Kidney capillary endothelial cell (primary cell): Measurements from ENCODE around the gene SLC6A2.

Source experiments
- DNase-seq: peaks from one replicate; pipeline ENCODE4 v3.0.0-alpha.2; 2018; ENCODE audit warnings: low spot score

The SLC6A2 gene

DNA sequence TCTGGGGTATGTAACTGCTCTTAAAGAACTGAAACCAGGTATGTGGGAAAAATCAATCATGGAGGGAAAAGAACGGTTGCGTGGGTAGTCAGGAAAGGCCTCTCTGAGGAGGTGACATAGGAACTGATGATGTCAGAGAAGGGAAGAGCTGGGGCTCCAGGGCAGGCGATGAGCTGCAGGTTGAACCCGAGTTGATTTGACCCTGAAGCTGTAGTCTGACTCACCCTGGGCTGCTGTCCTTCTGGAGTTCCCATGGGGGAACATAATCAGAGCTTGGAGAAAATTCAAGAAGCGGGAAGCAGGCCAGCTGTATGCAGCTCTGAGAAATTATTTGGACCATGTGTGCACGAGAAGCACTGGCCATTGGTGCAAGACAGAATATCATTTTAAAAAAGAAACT lies 16.7 kb downstream of the SLC6A2 start:
- DNase-seq = no peak

DNA sequence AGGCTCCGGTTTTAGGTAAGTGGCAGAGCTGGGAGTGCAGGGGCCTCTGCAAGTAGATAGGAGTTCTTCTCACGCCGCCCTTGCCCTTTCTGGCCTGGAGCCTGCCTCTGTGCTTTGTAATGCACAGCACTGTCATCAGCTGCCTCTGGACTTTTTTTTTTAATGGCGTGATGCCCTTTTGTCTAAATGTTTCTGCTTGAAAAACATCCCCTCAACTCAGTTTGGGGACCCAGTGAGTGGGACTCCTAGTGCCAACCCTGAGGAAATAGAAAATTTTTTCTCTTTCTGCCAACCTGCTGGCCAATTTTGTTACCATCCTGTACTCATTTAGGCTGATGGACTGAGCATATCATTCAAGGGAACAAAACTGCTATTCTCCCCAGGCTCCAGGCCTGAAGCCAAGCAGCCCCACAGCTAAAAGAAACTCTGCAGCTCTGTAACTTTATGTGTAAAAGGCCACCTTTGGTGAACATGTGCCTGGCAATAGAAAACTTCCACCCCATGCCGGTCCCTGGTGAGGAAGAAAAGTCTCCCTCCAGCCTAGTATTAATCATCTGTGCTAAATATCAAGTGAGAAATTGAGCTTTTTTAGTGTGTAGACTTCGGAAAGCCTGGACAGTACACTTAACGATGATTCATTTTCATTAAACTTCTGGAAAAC lies 22.5 kb downstream of the SLC6A2 start:
- DNase-seq = no peak

DNA sequence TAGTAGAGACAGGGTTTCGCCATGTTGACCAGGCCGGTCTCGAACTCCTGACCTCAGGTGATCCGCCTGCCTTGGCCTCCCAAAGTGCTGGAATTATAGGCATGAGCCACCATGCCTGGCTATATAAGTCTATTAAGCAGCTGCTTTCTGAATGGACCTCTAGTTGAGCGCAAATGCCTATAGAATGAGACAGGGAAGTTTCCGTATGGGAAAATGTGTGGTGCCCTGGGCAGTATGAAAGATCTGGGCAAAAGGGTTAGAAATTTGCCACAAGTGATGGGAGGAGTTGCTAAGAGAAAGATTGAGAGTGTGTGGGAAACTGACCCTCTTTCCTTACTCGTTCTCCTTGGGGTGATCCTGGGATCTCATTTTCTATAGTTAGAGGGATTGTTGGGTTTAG lies 26.3 kb downstream of the SLC6A2 start:
- no peak for DNase-seq

DNA sequence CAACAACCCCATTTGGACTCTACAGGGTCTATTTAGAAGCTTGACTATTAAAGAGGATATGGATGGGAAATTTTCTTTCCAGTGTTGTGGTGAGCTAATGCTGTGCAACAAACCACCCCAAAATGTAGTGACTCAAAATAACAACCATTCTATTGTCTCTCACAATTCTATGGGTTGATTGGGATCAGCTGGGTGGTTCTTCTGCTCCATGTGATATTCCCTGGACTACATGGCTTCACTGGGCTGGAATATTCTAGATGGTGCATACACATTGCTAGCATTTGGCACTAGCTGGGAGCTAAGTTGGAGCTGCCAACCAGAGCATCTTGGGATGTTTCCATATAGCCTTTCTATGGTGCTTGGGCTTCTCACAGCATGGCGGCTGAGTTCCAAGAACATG lies 30.2 kb downstream of the SLC6A2 start:
- DNase-seq = no peak

DNA sequence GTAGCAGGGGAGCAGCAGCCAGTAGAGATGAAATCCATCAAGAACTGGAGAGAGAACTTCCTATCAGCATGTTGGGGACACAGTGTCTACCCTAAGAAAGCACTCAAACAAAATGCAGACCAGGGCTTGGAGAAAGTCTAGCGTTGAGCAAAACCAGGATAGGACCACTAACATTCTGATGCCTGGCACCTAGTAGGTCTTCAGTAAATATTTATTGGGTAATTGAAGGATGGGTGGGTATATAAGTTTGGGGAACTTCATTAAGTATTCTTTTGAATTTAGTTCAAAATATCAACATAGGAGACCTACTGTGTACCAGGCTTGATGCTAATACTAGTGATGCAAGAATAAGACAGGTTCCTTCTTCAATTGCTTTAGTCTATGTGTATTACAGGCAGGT lies 30.9 kb downstream of the SLC6A2 start:
- DNase-seq = no peak

DNA sequence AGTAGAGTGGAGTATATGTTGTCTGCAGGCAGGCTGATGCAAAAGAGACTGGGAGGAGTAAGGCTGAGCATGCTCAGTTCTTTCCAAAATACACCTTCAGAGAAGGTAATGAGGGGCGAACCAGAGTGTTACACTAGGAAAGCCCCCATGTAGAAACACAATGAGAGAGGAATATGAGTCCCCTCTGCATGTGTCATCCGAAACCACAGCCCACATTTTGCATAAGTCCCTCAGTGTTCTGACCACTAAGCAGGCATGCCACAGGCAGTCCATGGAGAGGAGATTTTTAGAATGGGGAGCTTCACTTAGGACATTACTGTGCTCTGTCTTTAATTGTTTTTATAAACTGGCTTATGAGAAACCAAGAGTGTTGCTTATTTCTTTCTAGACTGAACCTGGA lies 32.0 kb downstream of the SLC6A2 start:
- no peak for DNase-seq

DNA sequence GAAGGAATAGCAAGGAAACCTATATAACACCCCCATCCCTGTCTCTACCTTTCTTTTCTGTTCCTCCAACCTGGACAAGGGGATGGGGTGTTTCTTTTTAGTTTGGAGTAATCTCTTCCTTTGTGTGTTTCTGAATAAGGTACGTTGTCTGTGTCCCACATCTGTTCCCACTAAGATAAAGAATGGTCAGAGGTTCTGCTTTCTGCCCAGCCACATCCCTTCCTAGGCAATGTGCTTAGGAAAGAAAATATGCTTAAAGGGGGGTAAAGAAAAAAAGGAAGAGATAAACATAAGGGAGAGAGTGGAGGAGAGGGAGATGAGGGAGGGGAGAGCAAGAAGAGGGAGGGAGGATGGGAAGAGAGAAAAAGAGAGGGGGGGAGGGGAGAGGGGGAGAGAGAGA lies 35.1 kb downstream of the SLC6A2 start:
- DNase-seq = no peak

DNA sequence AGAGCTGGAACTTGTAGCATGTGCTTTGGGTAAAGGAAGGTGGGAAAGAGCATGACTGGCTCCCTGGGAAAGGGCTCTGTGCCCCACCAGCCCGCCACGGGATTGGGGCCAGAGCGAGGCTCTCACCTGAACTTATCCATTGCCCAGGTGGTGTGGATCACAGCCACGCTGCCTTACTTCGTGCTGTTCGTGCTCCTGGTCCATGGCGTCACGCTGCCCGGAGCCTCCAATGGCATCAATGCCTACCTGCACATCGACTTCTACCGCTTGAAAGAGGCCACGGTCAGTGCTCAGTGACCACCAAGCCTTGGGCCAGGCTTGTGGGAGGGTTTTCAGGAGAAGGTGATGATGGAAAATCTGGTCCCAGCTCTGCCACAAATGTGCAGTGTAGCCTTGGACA lies 36.0 kb downstream of the SLC6A2 start:
- no peak for DNase-seq

DNA sequence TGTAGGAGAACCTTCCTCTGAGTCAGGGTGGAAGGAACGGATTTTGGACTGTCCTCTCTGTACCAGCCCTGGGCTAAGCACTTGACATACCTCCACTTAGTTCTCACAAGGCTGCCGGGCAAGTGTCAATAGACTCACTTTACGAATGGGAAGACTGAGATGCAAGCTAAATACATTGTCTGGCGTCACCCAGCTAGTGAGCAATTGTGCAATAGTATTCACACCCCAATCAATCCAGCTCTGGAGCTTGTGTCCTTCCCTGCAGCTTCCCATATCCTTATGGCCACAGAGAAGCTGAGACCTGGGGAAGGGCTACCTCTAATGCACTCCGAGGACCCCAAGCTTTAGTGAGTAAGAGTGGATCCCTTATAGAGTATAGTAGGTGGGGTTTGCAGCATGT lies 39.8 kb downstream of the SLC6A2 start:
- DNase-seq = no peak

DNA sequence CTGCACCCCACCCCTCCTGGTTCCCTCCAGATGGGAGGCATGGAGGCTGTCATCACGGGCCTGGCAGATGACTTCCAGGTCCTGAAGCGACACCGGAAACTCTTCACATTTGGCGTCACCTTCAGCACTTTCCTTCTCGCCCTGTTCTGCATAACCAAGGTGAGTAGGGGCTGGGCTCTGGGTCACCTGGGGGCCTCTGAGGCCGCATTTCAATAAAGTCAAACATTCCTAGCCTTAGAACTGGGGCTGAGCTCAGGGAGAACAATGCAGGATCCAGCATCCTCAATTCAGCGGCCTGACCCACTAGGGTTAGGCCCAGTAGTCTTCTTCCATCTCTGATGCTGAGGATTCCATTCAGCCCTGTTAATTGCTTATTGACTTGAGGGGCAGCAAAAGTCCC lies 42.1 kb downstream of the SLC6A2 start:
- DNase-seq = no peak

DNA sequence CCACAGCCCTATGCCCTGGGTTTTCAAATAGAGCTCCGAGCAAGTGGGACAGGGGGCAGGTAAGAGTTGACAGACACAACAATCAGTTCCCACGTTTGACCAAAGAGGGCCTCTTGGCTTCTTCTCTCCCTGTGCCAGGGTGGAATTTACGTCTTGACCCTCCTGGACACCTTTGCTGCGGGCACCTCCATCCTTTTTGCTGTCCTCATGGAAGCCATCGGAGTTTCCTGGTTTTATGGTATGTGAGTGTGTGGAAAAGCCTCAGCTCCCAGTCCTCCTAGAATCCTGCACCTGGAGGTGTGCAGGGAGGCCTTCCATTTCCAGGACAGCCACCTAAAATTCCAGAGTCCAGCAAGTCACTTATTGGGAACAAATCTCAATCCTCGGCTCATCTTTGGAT lies 42.5 kb downstream of the SLC6A2 start:
- DNase-seq = no peak

DNA sequence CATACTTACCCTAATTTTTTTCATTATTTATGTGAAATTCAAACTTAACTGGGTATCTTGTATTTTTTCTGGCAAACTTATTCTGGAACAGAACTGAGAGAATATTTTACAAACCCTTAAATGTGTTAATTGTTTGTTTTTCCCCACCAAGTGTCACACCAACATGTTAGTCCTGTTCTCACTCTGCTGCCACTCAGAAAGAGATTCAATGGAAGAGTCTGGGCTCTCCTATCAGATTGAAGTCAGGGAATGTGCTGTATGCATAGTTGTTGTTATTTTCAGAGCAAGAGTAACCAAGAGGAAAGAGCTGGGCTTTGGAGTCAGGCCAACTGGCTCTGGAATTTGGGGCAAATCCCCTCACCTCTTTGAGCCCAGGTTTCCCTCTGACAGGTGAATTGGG lies 43.2 kb downstream of the SLC6A2 start:
- DNase-seq = no peak

DNA sequence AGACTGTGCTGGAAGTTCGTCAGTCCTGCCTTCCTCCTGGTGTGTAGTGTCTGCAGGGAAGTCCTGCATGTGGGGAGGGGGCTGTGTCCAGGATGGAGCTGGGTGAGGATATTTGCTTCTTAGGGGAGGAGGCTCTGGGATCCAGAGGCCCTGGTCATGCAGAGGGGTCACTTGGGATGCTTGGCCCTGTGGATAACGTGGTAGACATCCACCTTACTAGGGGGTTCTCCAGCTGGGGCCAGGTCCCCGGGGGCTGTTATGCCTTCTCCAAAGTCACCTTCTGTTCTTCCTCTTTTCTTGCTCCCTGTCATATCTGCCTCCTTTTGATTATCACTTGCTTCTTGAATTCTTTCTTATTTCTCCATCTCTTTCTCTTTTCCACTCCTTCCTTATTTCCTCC lies 43.8 kb downstream of the SLC6A2 start:
- DNase-seq = no peak

DNA sequence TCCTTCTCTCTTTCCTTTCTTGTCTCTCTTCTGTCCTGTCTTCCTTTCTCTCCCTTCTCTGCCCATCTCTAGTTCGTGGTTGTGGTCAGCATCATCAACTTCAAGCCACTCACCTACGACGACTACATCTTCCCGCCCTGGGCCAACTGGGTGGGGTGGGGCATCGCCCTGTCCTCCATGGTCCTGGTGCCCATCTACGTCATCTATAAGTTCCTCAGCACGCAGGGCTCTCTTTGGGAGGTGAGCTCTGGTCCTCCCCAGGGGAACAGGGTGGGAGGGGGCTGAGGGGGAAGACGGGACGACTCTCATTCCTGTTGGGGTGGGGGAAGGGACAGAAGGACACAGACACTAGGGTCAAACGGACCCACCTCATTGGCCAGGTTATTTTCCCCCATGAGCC lies 44.3 kb downstream of the SLC6A2 start:
- DNase-seq = no peak

DNA sequence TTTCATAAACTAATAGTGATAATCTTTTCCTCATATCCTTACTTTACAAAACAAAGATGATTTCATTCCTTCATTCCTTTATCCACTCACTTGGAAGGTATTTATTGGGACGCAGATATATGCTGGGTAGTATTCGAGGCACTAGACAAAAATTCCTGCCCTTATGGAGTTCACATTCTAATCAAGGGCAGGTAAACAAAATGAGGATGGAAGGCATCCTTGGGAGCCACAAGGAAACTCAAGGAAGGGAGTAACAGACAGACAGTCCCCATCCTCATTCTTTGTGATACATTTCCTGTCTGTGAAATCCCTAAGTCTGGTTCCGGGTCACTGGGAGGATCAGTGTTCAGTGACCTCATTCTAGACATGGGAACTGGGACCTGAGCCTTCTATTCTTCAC lies 45.2 kb downstream of the SLC6A2 start:
- peak; percentile 45 for DNase-seq

DNA sequence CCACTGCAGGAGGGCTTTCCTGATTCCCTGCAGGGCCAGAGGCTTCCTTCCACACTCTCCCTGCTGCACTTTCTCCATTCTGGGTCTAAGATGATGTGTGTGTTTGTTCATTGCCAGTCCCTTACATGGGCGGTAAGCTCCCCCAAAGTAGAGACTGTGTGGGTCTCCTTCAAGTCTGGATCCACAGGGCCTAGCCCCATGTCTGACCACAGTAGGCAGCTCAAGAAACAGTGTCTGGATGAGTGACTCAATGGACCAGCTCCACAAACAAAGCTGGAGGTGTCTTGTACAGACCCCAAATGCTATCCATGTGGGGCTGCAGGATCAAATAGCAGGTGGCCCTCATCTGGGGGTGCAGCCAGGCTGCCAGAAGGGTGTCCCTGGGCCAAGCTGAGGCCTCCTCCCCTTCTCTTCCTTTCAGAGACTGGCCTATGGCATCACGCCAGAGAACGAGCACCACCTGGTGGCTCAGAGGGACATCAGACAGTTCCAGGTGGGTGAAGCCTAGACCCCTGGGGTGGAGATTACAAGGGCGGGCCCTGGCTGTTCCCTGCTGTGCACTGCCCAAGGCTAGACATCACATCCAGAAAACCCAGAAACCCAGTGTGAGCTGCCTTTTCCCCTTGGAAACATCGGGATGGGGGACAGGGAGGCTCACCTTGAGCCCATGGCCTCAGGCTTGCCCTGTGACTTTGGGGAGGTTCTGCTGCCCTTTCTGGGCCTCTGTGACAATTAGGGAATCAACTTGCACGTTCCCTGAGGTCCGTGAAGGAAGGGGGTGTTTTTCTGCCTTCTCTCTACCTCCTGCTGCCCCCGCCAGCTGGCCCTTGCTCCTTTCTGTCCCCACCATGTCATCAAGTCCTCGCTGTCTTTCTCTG lies 45.9 kb downstream of the SLC6A2 start:
- DNase-seq = peak; percentile 40

DNA sequence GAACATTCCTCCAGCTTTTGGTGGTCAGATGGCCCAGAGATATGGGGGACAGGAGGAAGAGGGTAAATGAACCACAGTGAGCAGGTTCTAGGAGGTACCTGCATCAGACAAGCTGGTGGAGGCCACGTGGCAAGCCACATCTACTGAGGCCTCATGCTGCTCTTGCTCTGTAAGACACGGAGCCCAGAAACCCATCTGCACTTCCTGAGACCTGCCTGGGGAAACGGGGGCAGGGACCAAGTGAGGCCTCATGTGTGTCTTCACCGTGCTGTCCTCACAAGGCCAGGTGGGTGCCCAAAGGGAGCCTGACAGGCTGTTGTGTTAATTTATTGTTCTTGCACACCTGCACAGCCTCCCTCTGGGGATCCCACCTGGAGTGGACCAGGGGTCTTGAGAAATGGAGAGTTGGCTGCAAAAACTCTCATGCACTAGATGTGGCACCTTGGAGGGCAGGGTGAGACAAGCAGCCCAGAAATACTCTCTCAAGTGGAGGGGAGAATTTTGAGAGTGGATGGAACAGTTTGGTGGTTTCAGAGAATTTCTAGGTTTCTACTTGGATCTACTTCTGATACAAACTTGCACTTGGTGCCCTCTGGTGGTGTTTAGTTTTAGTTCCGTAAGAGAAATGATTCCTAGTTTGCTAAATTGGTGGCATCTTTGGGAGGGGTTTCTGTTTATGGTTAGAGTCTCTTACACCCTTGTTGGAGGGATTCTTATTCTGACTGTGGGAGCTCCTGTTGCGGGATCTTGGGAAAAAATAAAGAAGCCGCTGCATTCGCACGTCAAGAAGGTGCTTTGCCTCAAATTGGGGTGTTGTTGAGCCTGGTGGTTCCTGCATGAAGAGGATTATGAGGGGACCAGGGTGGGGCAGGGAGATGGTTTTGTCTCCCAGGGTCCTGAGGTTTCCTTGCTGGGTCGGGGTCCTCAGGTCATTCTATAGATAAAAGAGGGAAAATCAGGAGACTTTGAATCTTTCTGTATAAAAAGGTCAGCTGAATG lies 47.5 kb downstream of the SLC6A2 start:
- peak; percentile 43 for DNase-seq

DNA sequence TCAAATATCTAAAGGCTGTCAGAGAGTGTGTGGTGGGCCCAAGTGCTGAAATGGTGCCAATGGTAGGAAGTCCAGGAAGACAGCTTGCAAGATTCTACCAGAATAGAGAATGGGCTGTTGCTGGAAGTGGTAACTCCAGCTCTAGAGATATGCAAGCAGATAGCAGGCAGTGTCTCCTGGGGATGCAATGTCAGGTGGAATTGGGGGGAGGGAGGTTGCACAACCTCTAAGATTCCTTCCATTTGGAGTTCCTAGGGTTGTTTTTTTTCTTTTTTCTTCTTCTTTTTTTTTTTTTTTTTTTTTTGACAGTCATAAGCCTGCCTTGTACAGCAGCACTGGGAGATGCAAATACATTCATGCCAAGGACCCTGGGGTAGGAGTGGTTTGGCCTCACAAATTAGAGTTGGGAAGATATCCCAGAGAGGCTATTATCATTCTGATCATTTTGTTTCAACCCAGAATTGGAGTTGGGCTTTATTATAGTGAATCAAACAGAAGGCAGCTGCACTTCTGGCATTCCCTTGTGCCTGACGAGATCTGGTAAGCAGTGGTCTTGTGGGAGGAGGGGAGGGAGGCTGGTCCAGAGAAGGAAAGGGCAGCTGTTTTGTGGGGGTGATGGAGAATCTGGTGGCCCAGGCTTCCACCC lies 51.1 kb downstream of the SLC6A2 start:
- no peak for DNase-seq

DNA sequence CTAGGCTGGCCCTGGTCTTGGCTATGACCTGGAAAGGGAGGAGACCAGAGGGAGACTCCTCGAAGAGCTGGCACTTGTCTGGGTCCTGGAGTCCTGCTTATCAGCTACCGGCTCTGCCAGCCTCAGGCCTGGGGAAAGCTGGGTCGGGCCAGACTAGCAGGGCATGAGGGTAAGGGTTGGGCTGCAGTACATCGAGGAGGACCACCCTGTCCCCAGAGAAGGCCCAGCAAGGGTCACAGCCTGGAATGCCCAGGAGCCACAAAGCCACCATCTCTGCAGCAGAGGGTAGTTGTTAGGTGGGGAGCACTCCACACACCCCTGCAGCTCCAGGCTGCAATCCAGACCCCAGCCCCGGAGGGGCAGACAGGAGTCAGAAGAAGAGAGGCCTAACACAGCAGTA lies 54.0 kb downstream of the SLC6A2 start:
- DNase-seq = no peak

DNA sequence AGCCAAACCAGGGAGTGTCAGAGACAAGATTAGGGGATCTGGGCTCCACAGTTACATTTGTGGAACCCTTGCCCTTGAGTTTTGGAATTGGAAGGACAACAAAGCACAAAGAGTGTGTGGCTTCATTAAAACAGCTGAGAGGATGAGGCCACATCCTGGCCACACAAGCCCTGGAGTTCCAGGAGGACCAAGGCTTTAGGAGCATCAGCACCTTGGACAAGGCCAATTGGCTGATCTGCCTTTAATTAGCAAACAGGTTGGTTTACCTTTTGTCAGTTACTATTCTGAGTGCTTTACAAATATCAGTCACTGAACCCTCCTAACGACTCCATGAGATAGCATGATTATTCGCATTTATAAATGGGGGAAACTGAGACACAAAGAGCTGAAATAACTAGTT lies 54.7 kb downstream of the SLC6A2 start:
- no peak for DNase-seq

DNA sequence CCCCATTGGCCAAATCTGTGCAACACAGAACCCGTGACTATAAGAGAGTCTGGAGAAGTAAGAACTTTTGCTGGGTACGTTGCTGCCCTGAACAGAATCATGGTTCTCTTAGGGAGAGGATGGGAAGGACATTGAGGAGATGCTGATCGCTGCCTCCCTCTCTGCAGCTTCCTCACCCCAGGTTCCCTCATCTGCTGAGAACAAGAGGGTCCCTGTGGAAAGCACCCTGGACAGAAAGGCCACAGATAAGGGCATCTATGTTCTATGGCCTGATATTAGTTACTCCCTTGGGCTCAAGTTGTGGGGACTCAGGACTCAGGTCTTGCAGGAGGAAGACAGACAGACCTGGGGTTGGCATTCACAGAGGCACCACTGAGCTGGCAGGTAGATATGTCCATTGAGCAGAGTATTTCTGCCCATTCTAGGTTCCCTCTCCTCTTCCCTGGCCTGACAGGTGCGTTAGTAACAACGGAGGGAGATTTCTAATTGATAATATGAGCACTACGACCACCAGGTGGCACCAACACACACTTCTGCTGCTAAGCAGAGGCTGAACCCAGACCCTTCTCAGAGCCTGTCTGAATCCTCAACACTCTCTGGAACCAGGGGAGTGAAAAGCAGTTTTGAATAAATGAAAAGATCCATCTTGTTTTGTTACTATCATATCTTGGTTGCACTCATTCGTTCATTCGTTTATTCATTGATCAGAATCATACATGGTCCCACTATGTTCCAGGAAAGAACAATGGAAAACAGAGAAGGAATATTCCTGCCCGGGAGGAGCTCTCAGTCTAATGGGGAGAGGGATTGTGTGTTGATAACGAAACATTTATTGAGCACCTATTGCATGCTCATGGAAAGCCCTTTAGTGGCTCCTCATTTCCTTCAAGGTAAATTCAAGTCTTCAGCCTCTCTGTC lies 56.4 kb downstream of the SLC6A2 start:
- DNase-seq = peak; percentile 44
